ENCODE results near the gene COL13A1. TPM values are rescaled to one million over a fixed set of nuclear protein-coding genes. Genes with fewer than 3 reads are reported as not detected.
A peak's percentile ranks its signal among the peaks of the same experiment; 100 is the strongest.

COL13A1 gene
- total and polyA plus RNA-seq, 7 experiments from 2014 or later: 0.88 TPM; not detected in 6

DNA sequence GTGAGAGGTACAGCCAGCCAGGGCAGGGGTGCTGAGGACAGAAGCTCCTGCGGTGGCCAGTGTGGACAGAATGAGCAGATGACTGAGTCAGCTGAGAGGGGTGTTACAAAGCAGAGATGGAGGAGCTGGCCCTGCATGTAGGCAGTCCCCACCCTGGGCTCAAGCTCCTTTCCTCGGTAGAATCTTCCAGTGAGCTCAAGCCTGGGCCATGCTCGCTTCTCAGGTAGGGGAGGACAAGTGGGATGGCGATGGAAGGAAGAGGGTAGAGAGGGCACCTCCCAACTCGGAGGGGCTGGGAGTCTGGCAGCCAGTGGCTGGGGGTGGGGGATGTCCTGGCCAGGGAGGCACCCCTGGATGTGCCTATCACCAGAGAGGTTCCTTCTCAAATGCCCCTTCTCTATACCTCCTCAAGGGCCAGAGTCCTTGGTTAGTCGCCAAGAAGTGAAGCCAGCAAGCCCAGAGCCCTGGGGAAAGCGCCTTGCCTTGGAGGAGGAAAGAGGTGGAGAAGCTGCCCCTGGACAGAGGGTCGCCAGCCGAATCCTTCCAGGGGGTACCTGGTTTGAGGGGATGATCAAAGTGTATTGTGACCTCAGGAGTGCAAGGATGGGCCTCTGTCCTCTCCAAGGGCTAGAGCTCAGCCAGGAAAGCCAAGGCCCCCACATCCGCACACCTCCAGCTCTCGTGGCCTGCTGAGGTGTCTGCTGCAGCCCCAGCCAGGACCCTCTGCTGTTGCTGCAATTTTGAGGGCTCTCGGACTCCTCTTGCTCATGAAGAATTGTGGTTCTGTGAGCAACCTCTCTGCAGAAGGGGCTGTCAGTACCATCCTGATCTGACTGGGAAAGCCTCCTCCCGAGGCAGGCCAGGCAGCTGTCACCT, 162.4 kb downstream of the COL13A1 start:
- peaks cover 0 to 26% (median 14%) of the 10 kb centered on the region in 5 donors for H3K27me3 Mint-ChIP-seq
- H3K36me3 Mint-ChIP-seq: no peaks in the 10 kb centered on the region
- intact Hi-C loops (cut with micrococcal nuclease): no loop called here
- no peak overlapping the region for H3K27ac ChIP-seq (ENCODE audit: low read depth, low read length)
- CTCF ChIA-PET: interaction anchor here (0.7 kb wide), 1 partner anchor 448 kb away, joined by 3 read pairs; no protein-coding TSS in a partner anchor
- H3K27ac Mint-ChIP-seq: no peak overlapping the region
- H3K27me3 ChIP-seq (ENCODE audit: control insufficient read depth in 2 of 2, insufficient read depth in 2 of 2, low read length in 2 of 2): no peaks in the 10 kb centered on the region
- no peak overlapping the region for H3K4me3 ChIP-seq (ENCODE audit: low read length)
- H3K9me3 Mint-ChIP-seq: no peaks in the 10 kb centered on the region
- H3K36me3 ChIP-seq (ENCODE audit: control insufficient read depth in 2 of 3, insufficient read depth in 3 of 3, low read length in 3 of 3): no peaks in the 10 kb centered on the region
- ATAC-seq (no peak), DNase-seq (peak in 1 of 9 donors; percentile 11)
- H3K4me1 Mint-ChIP-seq: peaks cover 0 to 2% (median 0%) of the 10 kb centered on the region in 7 donors
- POLR2A ChIA-PET: no interaction called here
- H3K4me3 Mint-ChIP-seq: no peak overlapping the region
- no peaks in the 10 kb centered on the region for H3K9me3 ChIP-seq (ENCODE audit: control insufficient read depth in 2 of 3, low read length in 3 of 3)
- no peaks in the 10 kb centered on the region for H3K4me1 ChIP-seq (ENCODE audit: control insufficient read depth in 2 of 2, insufficient read depth in 2 of 2, low read length in 2 of 2)

GRCh38 chr10:69965086-69965485, 163.4 kb downstream of the COL13A1 start:
- Mint-ChIP-seq H3K4me1 (no peaks in the 10 kb centered on the region), H3K9me3 (no peaks in the 10 kb centered on the region), H3K4me3 (no peak overlapping the region), H3K27me3 (peaks cover 0 to 26% (median 14%) of the 10 kb centered on the region in 5 donors), H3K36me3 (no peaks in the 10 kb centered on the region), H3K27ac (no peak overlapping the region)
- H3K9me3 ChIP-seq (ENCODE audit: control insufficient read depth in 2 of 3, low read length in 3 of 3): no peaks in the 10 kb centered on the region
- H3K27me3 ChIP-seq (ENCODE audit: control insufficient read depth in 2 of 2, insufficient read depth in 2 of 2, low read length in 2 of 2): no peaks in the 10 kb centered on the region
- ATAC-seq (no peak), DNase-seq (no peak)
- H3K4me3 ChIP-seq (ENCODE audit: low read length): no peak overlapping the region
- H3K4me1 ChIP-seq (ENCODE audit: control insufficient read depth in 2 of 2, insufficient read depth in 2 of 2, low read length in 2 of 2): no peaks in the 10 kb centered on the region
- intact Hi-C loops (cut with micrococcal nuclease): no loop called here
- no peaks in the 10 kb centered on the region for H3K36me3 ChIP-seq (ENCODE audit: control insufficient read depth in 2 of 3, insufficient read depth in 3 of 3, low read length in 3 of 3)
- ChIA-PET CTCF (no interaction called here), POLR2A (no interaction called here)
- no peak overlapping the region for H3K27ac ChIP-seq (ENCODE audit: low read depth, low read length)

DNA sequence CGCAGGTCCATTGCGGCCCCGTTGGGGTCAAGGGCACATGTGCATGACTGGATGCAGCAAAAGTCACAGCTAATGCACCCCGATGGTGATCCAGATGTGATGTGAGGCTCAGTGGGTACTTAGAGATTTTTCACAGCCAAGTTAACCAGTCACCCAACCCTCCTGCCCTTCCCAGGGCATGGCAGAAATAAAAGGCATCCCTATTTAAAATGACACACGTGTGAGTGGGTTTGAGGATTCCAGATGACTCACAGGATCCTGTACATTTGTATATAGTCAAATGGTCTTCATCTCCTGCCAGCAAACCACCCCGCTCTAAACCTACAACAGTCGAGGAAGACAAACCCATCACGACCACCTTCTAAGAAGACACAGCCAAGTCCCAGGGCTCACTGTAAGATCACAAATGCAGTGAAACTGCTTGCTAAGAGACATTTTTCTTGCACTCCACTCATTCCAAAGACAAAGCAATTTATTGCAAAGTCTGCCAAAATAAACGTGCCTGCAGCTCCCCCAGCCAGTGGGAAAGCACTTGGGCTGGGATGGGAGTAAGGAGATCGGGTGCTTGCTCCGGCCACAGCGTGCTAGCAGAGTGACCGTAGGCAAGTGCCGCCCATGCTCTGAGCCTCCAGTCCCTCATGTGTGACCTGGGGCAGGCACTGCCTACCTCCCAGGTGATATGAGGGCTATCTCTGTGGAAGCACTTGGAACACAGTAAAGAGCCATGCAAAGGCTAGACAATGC, 164.4 kb downstream of the COL13A1 start:
- Histone ChIP-seq H3K36me3 (ENCODE audit: control insufficient read depth in 2 of 3, insufficient read depth in 3 of 3, low read length in 3 of 3) (no peaks in the 10 kb centered on the region), H3K27me3 (ENCODE audit: control insufficient read depth in 2 of 2, insufficient read depth in 2 of 2, low read length in 2 of 2) (no peaks in the 10 kb centered on the region), H3K27ac (ENCODE audit: low read depth, low read length) (no peak overlapping the region), H3K4me1 (ENCODE audit: control insufficient read depth in 2 of 2, insufficient read depth in 2 of 2, low read length in 2 of 2) (no peaks in the 10 kb centered on the region), H3K9me3 (ENCODE audit: control insufficient read depth in 2 of 3, low read length in 3 of 3) (no peaks in the 10 kb centered on the region), H3K4me3 (ENCODE audit: low read length) (no peak overlapping the region)
- H3K9me3 Mint-ChIP-seq: no peaks in the 10 kb centered on the region
- DNase-seq (peak in 1 of 9 donors; percentile 9), ATAC-seq (no peak)
- H3K4me1 Mint-ChIP-seq: no peaks in the 10 kb centered on the region
- ChIA-PET POLR2A (no interaction called here), CTCF (no interaction called here)
- H3K36me3 Mint-ChIP-seq: no peaks in the 10 kb centered on the region
- intact Hi-C loops (cut with micrococcal nuclease): no loop called here
- peaks cover 0 to 28% (median 14%) of the 10 kb centered on the region in 5 donors for H3K27me3 Mint-ChIP-seq
- H3K27ac Mint-ChIP-seq: no peak overlapping the region
- H3K4me3 Mint-ChIP-seq: no peak overlapping the region

- ChIA-PET POLR2A (no interaction called here), CTCF (interaction anchor here (1.0 kb wide), 1 partner anchor 10 kb away, joined by 5 read pairs; no protein-coding TSS in a partner anchor)
- Histone ChIP-seq H3K4me3 (ENCODE audit: low read length) (no peak overlapping the region), H3K27me3 (ENCODE audit: control insufficient read depth in 2 of 2, insufficient read depth in 2 of 2, low read length in 2 of 2) (no peaks in the 10 kb centered on the region), H3K4me1 (ENCODE audit: control insufficient read depth in 2 of 2, insufficient read depth in 2 of 2, low read length in 2 of 2) (no peaks in the 10 kb centered on the region), H3K9me3 (ENCODE audit: control insufficient read depth in 2 of 3, low read length in 3 of 3) (no peaks in the 10 kb centered on the region), H3K36me3 (ENCODE audit: control insufficient read depth in 2 of 3, insufficient read depth in 3 of 3, low read length in 3 of 3) (no peaks in the 10 kb centered on the region), H3K27ac (ENCODE audit: low read depth, low read length) (no peak overlapping the region)
- no peak for ATAC-seq
- peaks cover 10 to 23% (median 21%) of the 10 kb centered on the region in 5 donors for H3K27me3 Mint-ChIP-seq
- H3K27ac Mint-ChIP-seq: no peak overlapping the region
- H3K36me3 Mint-ChIP-seq: no peaks in the 10 kb centered on the region
- H3K9me3 Mint-ChIP-seq: no peaks in the 10 kb centered on the region
- intact Hi-C loops (cut with micrococcal nuclease): no loop called here
- no peak for DNase-seq
- no peak overlapping the region for H3K4me3 Mint-ChIP-seq
- no peaks in the 10 kb centered on the region for H3K4me1 Mint-ChIP-seq
Measured at GRCh38 chr10:69968830-69969229, 167.1 kb downstream of the COL13A1 start.

GRCh38 chr10:69969977-69970376, 168.3 kb downstream of the COL13A1 start:
- no peak overlapping the region for H3K27ac ChIP-seq (ENCODE audit: low read depth, low read length)
- POLR2A ChIA-PET: no interaction called here
- H3K36me3 Mint-ChIP-seq: no peaks in the 10 kb centered on the region
- no peaks in the 10 kb centered on the region for H3K27me3 ChIP-seq (ENCODE audit: control insufficient read depth in 2 of 2, insufficient read depth in 2 of 2, low read length in 2 of 2)
- DNase-seq (no peak), ATAC-seq (no peak)
- H3K4me1 Mint-ChIP-seq: no peaks in the 10 kb centered on the region
- no peaks in the 10 kb centered on the region for H3K9me3 Mint-ChIP-seq
- H3K36me3 ChIP-seq (ENCODE audit: control insufficient read depth in 2 of 3, insufficient read depth in 3 of 3, low read length in 3 of 3): no peaks in the 10 kb centered on the region
- H3K27ac Mint-ChIP-seq: no peak overlapping the region
- H3K27me3 Mint-ChIP-seq: peaks cover 17 to 30% (median 29%) of the 10 kb centered on the region in 5 donors
- H3K4me3 ChIP-seq (ENCODE audit: low read length): no peak overlapping the region
- H3K4me1 ChIP-seq (ENCODE audit: control insufficient read depth in 2 of 2, insufficient read depth in 2 of 2, low read length in 2 of 2): no peaks in the 10 kb centered on the region
- H3K4me3 Mint-ChIP-seq: no peak overlapping the region
- intact Hi-C loops (cut with micrococcal nuclease): no loop called here
- CTCF ChIA-PET: no interaction called here
- H3K9me3 ChIP-seq (ENCODE audit: control insufficient read depth in 2 of 3, low read length in 3 of 3): no peaks in the 10 kb centered on the region

- peaks cover 0 to 17% (median 4%) of the 10 kb centered on the region in 11 donors for H3K9me3 Mint-ChIP-seq
- Histone ChIP-seq H3K4me1 (ENCODE audit: control insufficient read depth in 2 of 2, insufficient read depth in 2 of 2, low read length in 2 of 2) (no peaks in the 10 kb centered on the region), H3K4me3 (ENCODE audit: low read length) (no peak overlapping the region), H3K27ac (ENCODE audit: low read depth, low read length) (no peak overlapping the region), H3K36me3 (ENCODE audit: control insufficient read depth in 2 of 3, insufficient read depth in 3 of 3, low read length in 3 of 3) (no peaks in the 10 kb centered on the region), H3K27me3 (ENCODE audit: control insufficient read depth in 2 of 2, insufficient read depth in 2 of 2, low read length in 2 of 2) (no peaks in the 10 kb centered on the region), H3K9me3 (ENCODE audit: control insufficient read depth in 2 of 3, low read length in 3 of 3) (no peaks in the 10 kb centered on the region)
- no peak for ATAC-seq
- no peak overlapping the region for H3K27ac Mint-ChIP-seq
- H3K4me3 Mint-ChIP-seq: no peak overlapping the region
- intact Hi-C loops (cut with micrococcal nuclease): no loop called here
- ChIA-PET CTCF (no interaction called here), POLR2A (no interaction called here)
- peaks cover 0 to 5% (median 0%) of the 10 kb centered on the region in 5 donors for H3K36me3 Mint-ChIP-seq
- H3K27me3 Mint-ChIP-seq: peaks cover 32 to 46% (median 39%) of the 10 kb centered on the region in 5 donors
- DNase-seq: no peak
- peaks cover 0 to 7% (median 0%) of the 10 kb centered on the region in 7 donors for H3K4me1 Mint-ChIP-seq
Measured at GRCh38 chr10:69972981-69973397, 171.3 kb downstream of the COL13A1 start.
